Measurements from ENCODE around the gene ABCA6.

DNA sequence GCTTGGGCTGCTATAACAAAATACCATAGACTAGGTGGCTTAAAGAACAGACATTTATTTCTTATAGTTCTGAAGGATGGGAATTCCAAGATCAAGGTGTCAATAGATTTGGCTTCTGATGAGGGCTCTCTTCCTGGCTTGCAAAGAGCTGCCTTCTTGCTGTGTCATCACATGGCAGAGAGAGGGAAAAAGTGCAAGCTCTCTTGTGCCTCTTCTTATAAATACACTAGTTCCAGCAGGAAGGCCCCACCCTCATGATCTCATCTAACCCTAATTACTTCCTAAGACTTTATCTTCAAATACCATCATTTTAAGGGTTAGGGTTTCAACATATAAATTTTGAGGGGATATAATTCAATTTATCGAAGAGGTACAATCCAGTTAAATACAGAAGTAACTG lies 111.5 kb downstream of the ABCA6 start:
- TF ChIP-seq POGZ (CRISPR knock-in tag; IDR thresholded peaks at IDR 0.05) (no peak), ZC3H13 (CRISPR knock-in tag; IDR thresholded peaks at IDR 0.05) (no peak), TP53 (CRISPR knock-in tag; conservative IDR thresholded peaks at IDR 0.05) (no peak), TSC22D2 (CRISPR knock-in tag; IDR thresholded peaks at IDR 0.05; ENCODE audit: borderline replicate concordance) (no peak), SP4 (CRISPR knock-in tag; IDR thresholded peaks at IDR 0.05) (no peak), SNRNP70 (IDR thresholded peaks at IDR 0.05; ENCODE audit: low read depth, low read length) (no peak), CHD2 (IDR thresholded peaks at IDR 0.05; ENCODE audit: low read depth, low read length) (no peak), ZFP36 (IDR thresholded peaks at IDR 0.05; ENCODE audit: borderline replicate concordance, low read depth, low read length, partially characterized antibody) (no peak), EP300 (IDR thresholded peaks at IDR 0.05; ENCODE audit: low read depth in 2 of 2, low read length in 2 of 2) (no peak), EP300 (CRISPR knock-in tag; IDR thresholded peaks at IDR 0.05; ENCODE audit: borderline replicate concordance) (no peak)

Data from HepG2 (cell line).